ENCODE results near the gene KLF16. TPM values are rescaled to one million over a fixed set of nuclear protein-coding genes. Genes with fewer than 3 reads are reported as not detected.

Gene KLF16
- total RNA-seq (10 to 100 TPM; 14.7 to 26.5 TPM), polyA plus RNA-seq (ENCODE audit: insufficient read depth, low read depth, low replicate concordance) (13.3 TPM)
- long read RNA-seq, donor 1, transcript KLF16-201 (2 exons, 2,890 nt): major isoform, 13 of 27 reads
- long read RNA-seq, donor 1, partial matches to known transcripts: 14 of 27 reads
- long read RNA-seq, donor 1, other reads (novel, unspliced or antisense): 0 of 27 reads
- long read RNA-seq, donor 2, transcript KLF16-201 (2 exons, 2,890 nt): major isoform, 8 of 8 reads
- long read RNA-seq, donor 2, partial matches to known transcripts: 0 of 8 reads
- long read RNA-seq, donor 2, other reads (novel, unspliced or antisense): 0 of 8 reads

- Histone ChIP-seq H3K4me1 (peaks cover 40% of the 10 kb centered on the region), H3K4me3 (peak within 1 kb of the TSS; percentile 64 to 87)
- intact Hi-C loops (cut with DNase I; ENCODE audit: low total_unique reads): no loop called here
Measured at GRCh38 chr19:1863328-1863637, at the start of gene KLF16. Gene KLF16 (minus strand): TSS chr19:1863579. CDS start chr19:1863497, 82 bp downstream.

GRCh38 chr19:1912760-1913505, 49.6 kb upstream of the KLF16 start:
- no peaks in the 10 kb centered on the region for H3K9me3 ChIP-seq
- no peak for DNase-seq
- H3K36me3 ChIP-seq (ENCODE audit: low read depth, missing control alignments): no peaks in the 10 kb centered on the region
- H3K4me1 ChIP-seq: peaks cover 4% of the 10 kb centered on the region
- H3K27ac ChIP-seq: no peak overlapping the region
- 82 to 91% methylated on average over 17 to 72 of the region's 77 CpGs for WGBS, 2 donors
- peak overlapping the region; percentile 21 to 31 for H3K4me3 ChIP-seq
- TF ChIP-seq POLR2A (IDR thresholded peaks at IDR 0.05): no peak
- TF ChIP-seq CTCF (IDR thresholded peaks at IDR 0.05): no peak
- no peaks in the 10 kb centered on the region for H3K27me3 ChIP-seq
- intact Hi-C loops (cut with DNase I; ENCODE audit: low total_unique reads): no loop called here

More at GRCh38 chr19:1863328-1863637, at the start of gene KLF16:
- Histone ChIP-seq H3K9me3 (no peaks in the 10 kb centered on the region), H3K27me3 (no peaks in the 10 kb centered on the region), H3K27ac (peak within 1 kb of the TSS; percentile 73 to 80), H3K36me3 (ENCODE audit: low read depth, missing control alignments) (no peaks in the 10 kb centered on the region)
- DNase-seq: no peak
- no CpG with 5 or more reads among the region's 63 CpGs for WGBS, 2 donors
- TF ChIP-seq CTCF (IDR thresholded peaks at IDR 0.05) (no peak), POLR2A (IDR thresholded peaks at IDR 0.05) (no peak)

GRCh38 chr19:1911995-1912394, 48.6 kb upstream of the KLF16 start:
- Histone ChIP-seq H3K27ac (no peak overlapping the region), H3K4me3 (peak overlapping the region; percentile 21 to 31), H3K27me3 (no peaks in the 10 kb centered on the region), H3K36me3 (ENCODE audit: low read depth, missing control alignments) (no peaks in the 10 kb centered on the region), H3K9me3 (no peaks in the 10 kb centered on the region), H3K4me1 (peaks cover 11% of the 10 kb centered on the region)
- intact Hi-C loops (cut with DNase I; ENCODE audit: low total_unique reads): no loop called here
- DNase-seq: no peak
- TF ChIP-seq POLR2A (IDR thresholded peaks at IDR 0.05): no peak
- TF ChIP-seq CTCF (IDR thresholded peaks at IDR 0.05): no peak
- 57 to 85% methylated on average over 7 to 31 of the region's 37 CpGs for WGBS, 2 donors

GRCh38 chr19:1911098-1911497, 47.7 kb upstream of the KLF16 start:
- no peak for TF ChIP-seq CTCF (IDR thresholded peaks at IDR 0.05)
- no peak for TF ChIP-seq POLR2A (IDR thresholded peaks at IDR 0.05)
- H3K27ac ChIP-seq: no peak overlapping the region
- no peak for DNase-seq
- 89 to 93% methylated on average over 13 of the region's 13 CpGs for WGBS, 2 donors
- no peaks in the 10 kb centered on the region for H3K27me3 ChIP-seq
- intact Hi-C loops (cut with DNase I; ENCODE audit: low total_unique reads): no loop called here
- H3K4me1 ChIP-seq: peaks cover 11% of the 10 kb centered on the region
- no peaks in the 10 kb centered on the region for H3K9me3 ChIP-seq
- H3K36me3 ChIP-seq (ENCODE audit: low read depth, missing control alignments): no peaks in the 10 kb centered on the region
- no peak overlapping the region for H3K4me3 ChIP-seq

Measured in testis (tissue), 5 donors.